Thoracic aorta (tissue), 2 donors: ENCODE measurements around the gene SLC35F1. TPM values are rescaled to one million over a fixed set of nuclear protein-coding genes. Genes with fewer than 3 reads are reported as not detected.

Experiments
- ATAC-seq: fragments of 150-250 bp; one replicate; pipeline ENCODE4 v1.8.0; 2017; ENCODE audit warnings: low read depth; ENCODE audit not compliant: insufficient number of reproducible peaks, low FRiP score
- DNase-seq: peaks from one replicate; pipeline ENCODE4 v3.0.0-alpha.2; 2020; ENCODE audit warnings: low spot score
- H3K27ac ChIP-seq, 2 donors: fragments of 200-600 bp; sonication (generic); 1 replicate in 1 of 2; 2 replicates in 1 of 2; pipeline ENCODE4 v1.5.1; 2016; ENCODE audit warnings: mild to moderate bottlenecking in 2 of 2, moderate library complexity in 2 of 2
- H3K27me3 ChIP-seq: fragments of 200-600 bp; sonication (generic); replicated peaks from 2 replicates; pipeline ENCODE4 v1.6.0; 2016; ENCODE audit warnings: mild to moderate bottlenecking; ENCODE audit not compliant: insufficient read depth
- H3K36me3 ChIP-seq: fragments of 200-600 bp; sonication (generic); one replicate; pipeline ENCODE4 v1.5.1; 2016
- H3K4me1 ChIP-seq, 2 donors: fragments of 200-600 bp; sonication (generic); 1 replicate in 1 of 2; 2 replicates in 1 of 2; pipeline versions ENCODE4 v1.5.1 to v1.6.0; 2016; ENCODE audit warnings: low read depth in 2 of 2, mild to moderate bottlenecking in 1 of 2; ENCODE audit not compliant: control insufficient read depth in 1 of 2
- H3K4me3 ChIP-seq: fragments of 200-600 bp; sonication (generic); 2 replicates; pipeline ENCODE4 v1.5.1; 2016; ENCODE audit warnings: mild to moderate bottlenecking
- H3K9me3 ChIP-seq: fragments of 200-600 bp; sonication (generic); 2 replicates; pipeline ENCODE4 v1.5.1; 2016
- CTCF ChIP-seq: fragments of 200-600 bp; sonication (generic); IDR thresholded peaks from one replicate; pipeline ENCODE4 v1.5.1; 2019; ENCODE audit warnings: antibody characterized with exemption
- total RNA-seq, 2 donors: library from RNA; depleted of rRNA; stranded (reverse); fragments of >200 nt; gene quantifications; one replicate each; pipeline versions ENCODE4 v1.1.0 to v1.2.3, GENCODE V29; 2016

SLC35F1 gene
- total RNA-seq, 2 donors from 2014 or later: 0.81 to 3.0 TPM

DNA sequence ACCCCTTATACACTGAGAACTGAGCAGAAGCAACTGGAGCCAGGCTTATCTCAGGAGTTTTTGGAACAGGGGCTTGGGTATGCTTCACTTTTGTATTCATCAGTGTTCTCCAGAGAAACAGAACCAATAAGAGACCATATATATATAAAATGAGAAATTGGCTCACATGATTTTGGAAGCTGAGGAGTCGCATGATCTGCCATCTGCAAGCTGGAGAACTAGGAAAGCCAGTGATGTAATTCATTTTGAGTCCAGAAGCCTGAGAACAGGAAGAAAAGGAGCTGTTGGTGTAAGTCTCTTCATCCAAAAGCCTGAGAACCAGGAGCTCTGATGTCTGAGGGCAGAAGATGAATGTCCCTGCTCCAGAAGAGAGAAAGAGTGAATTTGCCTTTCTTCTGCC, 272.0 kb downstream of the SLC35F1 start:
- no peak overlapping the region for H3K27ac ChIP-seq
- no peak overlapping the region for H3K4me3 ChIP-seq
- H3K27me3 ChIP-seq: no peaks in the 10 kb centered on the region
- DNase-seq (no peak), ATAC-seq (no peak)
- TF ChIP-seq CTCF: no peak
- H3K9me3 ChIP-seq: peaks cover 6% of the 10 kb centered on the region
- no peaks in the 10 kb centered on the region for H3K36me3 ChIP-seq
- no peaks in the 10 kb centered on the region for H3K4me1 ChIP-seq

DNA sequence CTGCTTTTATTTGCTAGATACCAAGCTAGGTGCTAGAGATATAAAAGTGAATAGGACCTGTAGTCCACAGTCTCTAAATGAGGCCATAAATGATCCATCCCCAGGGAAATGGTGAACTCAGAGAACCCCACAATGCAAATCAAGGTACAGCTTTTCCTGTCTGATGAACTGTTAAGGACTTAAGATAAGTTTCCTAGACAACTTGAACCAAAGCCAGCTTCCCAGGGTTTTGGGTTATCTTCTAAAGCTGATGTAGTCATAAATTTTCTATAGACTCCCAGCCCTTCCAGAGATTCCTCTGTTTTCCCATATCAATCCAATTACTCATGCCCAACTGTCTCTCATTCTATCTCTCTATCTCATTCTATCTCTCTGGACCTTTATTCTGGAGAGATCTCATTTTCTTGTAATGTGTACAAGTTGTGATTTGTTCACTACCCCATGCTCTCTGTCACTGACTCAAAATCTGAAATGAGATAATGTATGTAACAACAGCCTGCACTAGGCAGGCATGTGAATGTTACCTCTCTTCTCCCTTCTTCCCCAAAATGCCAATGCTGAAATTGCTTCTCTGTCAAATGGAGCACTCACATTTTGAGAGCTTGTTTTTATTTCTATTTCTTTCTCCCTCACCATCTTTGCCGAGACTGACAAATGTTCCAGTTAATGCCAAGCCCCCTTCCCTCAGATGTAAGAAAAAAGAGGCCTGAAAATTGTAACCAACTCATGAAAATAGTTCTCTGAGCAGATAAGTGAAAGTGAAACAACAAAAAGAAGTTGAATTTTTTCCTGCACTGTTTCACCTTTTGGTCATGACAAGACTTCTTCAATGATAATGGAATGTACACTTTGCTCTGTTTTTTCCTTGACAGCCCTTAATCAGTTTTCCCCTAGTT, 279.9 kb downstream of the SLC35F1 start:
- TF ChIP-seq CTCF: no peak
- DNase-seq (no peak), ATAC-seq (no peak)
- Histone ChIP-seq H3K4me3 (peak overlapping the region; percentile 18), H3K27ac (peak overlapping the region; percentile 12 to 45), H3K4me1 (peaks cover 5 to 20% of the 10 kb centered on the region in 2 donors), H3K27me3 (no peaks in the 10 kb centered on the region), H3K36me3 (no peaks in the 10 kb centered on the region), H3K9me3 (no peaks in the 10 kb centered on the region)

DNA sequence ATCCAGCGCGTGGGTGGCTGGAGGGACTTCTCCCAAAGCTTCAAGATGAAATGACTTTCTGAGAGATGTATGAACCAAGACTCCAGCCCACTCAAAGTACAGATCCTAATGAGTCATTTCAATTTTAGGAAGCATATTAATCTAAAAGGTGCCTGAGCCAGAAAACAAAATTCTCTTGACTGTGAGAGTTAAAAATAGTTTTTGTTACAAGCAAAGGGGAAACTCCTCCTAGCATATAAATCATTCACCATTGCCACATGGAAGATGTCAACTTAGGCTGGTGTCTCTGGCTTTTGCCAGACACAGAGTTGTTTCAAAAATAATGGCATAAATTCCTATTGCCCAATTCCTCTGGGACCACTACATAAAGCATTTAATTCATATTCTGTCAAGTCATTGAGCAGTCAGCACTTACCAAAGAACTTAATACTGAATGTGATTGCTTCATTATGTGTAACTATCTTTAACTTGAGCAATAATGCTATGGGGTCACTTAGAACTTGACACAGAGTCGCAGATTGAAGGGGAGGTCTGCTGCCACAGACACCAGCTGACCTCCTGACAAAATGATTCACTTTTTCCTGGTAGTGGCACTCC, 280.6 kb downstream of the SLC35F1 start:
- no peak for DNase-seq
- Histone ChIP-seq H3K27ac (peak overlapping the region; percentile 17 to 45), H3K9me3 (no peaks in the 10 kb centered on the region)

GRCh38 chr6:118188561-118188960, 281.5 kb downstream of the SLC35F1 start:
- Histone ChIP-seq H3K4me3 (no peak overlapping the region), H3K27ac (peak overlapping the region in 1 of 2 donors; percentile 45), H3K9me3 (no peaks in the 10 kb centered on the region), H3K4me1 (peaks cover 6 to 20% of the 10 kb centered on the region in 2 donors), H3K36me3 (no peaks in the 10 kb centered on the region), H3K27me3 (no peaks in the 10 kb centered on the region)
- DNase-seq (no peak), ATAC-seq (no peak)
- no peak for TF ChIP-seq CTCF

More for the DNA sequence above, 280.6 kb downstream of the SLC35F1 start:
- no peaks in the 10 kb centered on the region for H3K27me3 ChIP-seq
- no peaks in the 10 kb centered on the region for H3K36me3 ChIP-seq
- no peak for TF ChIP-seq CTCF
- H3K4me1 ChIP-seq: peaks cover 6 to 20% of the 10 kb centered on the region in 2 donors
- peak overlapping the region; percentile 18 for H3K4me3 ChIP-seq
- peak; percentile 79 for ATAC-seq

- Histone ChIP-seq H3K27ac (no peak overlapping the region), H3K4me3 (no peak overlapping the region), H3K36me3 (no peaks in the 10 kb centered on the region), H3K9me3 (no peaks in the 10 kb centered on the region), H3K4me1 (no peaks in the 10 kb centered on the region), H3K27me3 (no peaks in the 10 kb centered on the region)
- no peak for DNase-seq
- no peak for ATAC-seq
- TF ChIP-seq CTCF: no peak
Measured at GRCh38 chr6:118197539-118197938, 290.5 kb downstream of the SLC35F1 start.
